ENCODE measurements around the gene NKAIN2. TPM values are rescaled to one million over a fixed set of nuclear protein-coding genes. Genes with fewer than 3 reads are reported as not detected.

The NKAIN2 gene
- total RNA-seq, 1 donor from 2014 or later = 4.0 TPM

- DNase-seq (ENCODE audit: low spot score) = no peak
- H3K27ac Mint-ChIP-seq (ENCODE audit: unreplicated experiment) = no peak overlapping the region
Observed at GRCh38 chr6:124567401-124567800, 763.7 kb downstream of the NKAIN2 start.

GRCh38 chr6:124573953-124574352 is 770.3 kb downstream of the NKAIN2 start:
- Mint-ChIP-seq H3K9me3 (ENCODE audit: low read depth) (peaks cover 9% of the 10 kb centered on the region), H3K27ac (ENCODE audit: unreplicated experiment) (no peak overlapping the region), H3K36me3 (ENCODE audit: low read depth) (peaks cover 3% of the 10 kb centered on the region), H3K27me3 (ENCODE audit: low read depth) (no peaks in the 10 kb centered on the region), H3K4me3 (ENCODE audit: unreplicated experiment) (no peak overlapping the region), H3K4me1 (ENCODE audit: low read depth) (no peaks in the 10 kb centered on the region)
- DNase-seq (ENCODE audit: low spot score) = no peak
- no peak for TF ChIP-seq CTCF (IDR thresholded peaks at IDR 0.05)

More at GRCh38 chr6:124567401-124567800, 763.7 kb downstream of the NKAIN2 start:
- Mint-ChIP-seq H3K36me3 (ENCODE audit: low read depth) (peaks cover 4% of the 10 kb centered on the region), H3K9me3 (ENCODE audit: low read depth) (peaks cover 9% of the 10 kb centered on the region), H3K4me3 (ENCODE audit: unreplicated experiment) (no peak overlapping the region), H3K27me3 (ENCODE audit: low read depth) (no peaks in the 10 kb centered on the region), H3K4me1 (ENCODE audit: low read depth) (no peaks in the 10 kb centered on the region)
- no peak for TF ChIP-seq CTCF (IDR thresholded peaks at IDR 0.05)

- no peak overlapping the region for H3K4me3 Mint-ChIP-seq (ENCODE audit: unreplicated experiment)
- DNase-seq (ENCODE audit: low spot score) = no peak
- H3K9me3 Mint-ChIP-seq (ENCODE audit: low read depth) = no peaks in the 10 kb centered on the region
- H3K27ac Mint-ChIP-seq (ENCODE audit: unreplicated experiment) = no peak overlapping the region
- H3K27me3 Mint-ChIP-seq (ENCODE audit: low read depth) = no peaks in the 10 kb centered on the region
- no peak for TF ChIP-seq CTCF (IDR thresholded peaks at IDR 0.05)
- no peaks in the 10 kb centered on the region for H3K36me3 Mint-ChIP-seq (ENCODE audit: low read depth)
- no peaks in the 10 kb centered on the region for H3K4me1 Mint-ChIP-seq (ENCODE audit: low read depth)
Observed at GRCh38 chr6:124577734-124578281, 774.1 kb downstream of the NKAIN2 start.

GRCh38 chr6:124590001-124590400 is 786.3 kb downstream of the NKAIN2 start:
- Mint-ChIP-seq H3K27ac (ENCODE audit: unreplicated experiment) (no peak overlapping the region), H3K9me3 (ENCODE audit: low read depth) (no peaks in the 10 kb centered on the region), H3K4me1 (ENCODE audit: low read depth) (no peaks in the 10 kb centered on the region), H3K27me3 (ENCODE audit: low read depth) (peaks cover 10% of the 10 kb centered on the region), H3K4me3 (ENCODE audit: unreplicated experiment) (no peak overlapping the region), H3K36me3 (ENCODE audit: low read depth) (no peaks in the 10 kb centered on the region)
- TF ChIP-seq CTCF (IDR thresholded peaks at IDR 0.05) = no peak
- no peak for DNase-seq (ENCODE audit: low spot score)

GRCh38 chr6:124599656-124600055 is 796.0 kb downstream of the NKAIN2 start:
- H3K4me1 Mint-ChIP-seq (ENCODE audit: low read depth) = no peaks in the 10 kb centered on the region
- H3K9me3 Mint-ChIP-seq (ENCODE audit: low read depth) = no peaks in the 10 kb centered on the region
- no peak for TF ChIP-seq CTCF (IDR thresholded peaks at IDR 0.05)
- no peak overlapping the region for H3K4me3 Mint-ChIP-seq (ENCODE audit: unreplicated experiment)
- DNase-seq (ENCODE audit: low spot score) = no peak
- H3K36me3 Mint-ChIP-seq (ENCODE audit: low read depth) = no peaks in the 10 kb centered on the region
- H3K27me3 Mint-ChIP-seq (ENCODE audit: low read depth) = peaks cover 4% of the 10 kb centered on the region
- no peak overlapping the region for H3K27ac Mint-ChIP-seq (ENCODE audit: unreplicated experiment)
